Activated CD8-positive, alpha-beta memory T cell treated with anti-CD3 and anti-CD28 coated beads for 1 hour (primary cell): ENCODE measurements around the gene ABHD6.
"Not testable (repeated sequence)": the region's sequence is repeated elsewhere in the genome, so short reads cannot be mapped to it uniquely, and the experiment has no call there.

Experiments
- DNase-seq, 2 donors: peaks; one replicate each; pipeline ENCODE4 v3.0.0-alpha.2; 2020; ENCODE audit warnings: low read depth in 1 of 2; ENCODE audit errors: extremely low read depth in 1 of 2

The ABHD6 gene

GRCh38 chr3:58209933-58210332 lies 27.7 kb upstream of the ABHD6 start:
- DNase-seq, result no peak

GRCh38 chr3:58210761-58211460 lies 26.7 kb upstream of the ABHD6 start, which contains the start of gene DNASE1L3:
DNASE1L3 (minus strand) TSS chr3:58210972; CDS start chr3:58210906, 66 bp downstream.
- no peak for DNase-seq

GRCh38 chr3:58214484-58215316 lies 22.9 kb upstream of the ABHD6 start:
- no peak for DNase-seq

GRCh38 chr3:58215317-58216025 lies 22.1 kb upstream of the ABHD6 start:
- DNase-seq, result no peak

DNA sequence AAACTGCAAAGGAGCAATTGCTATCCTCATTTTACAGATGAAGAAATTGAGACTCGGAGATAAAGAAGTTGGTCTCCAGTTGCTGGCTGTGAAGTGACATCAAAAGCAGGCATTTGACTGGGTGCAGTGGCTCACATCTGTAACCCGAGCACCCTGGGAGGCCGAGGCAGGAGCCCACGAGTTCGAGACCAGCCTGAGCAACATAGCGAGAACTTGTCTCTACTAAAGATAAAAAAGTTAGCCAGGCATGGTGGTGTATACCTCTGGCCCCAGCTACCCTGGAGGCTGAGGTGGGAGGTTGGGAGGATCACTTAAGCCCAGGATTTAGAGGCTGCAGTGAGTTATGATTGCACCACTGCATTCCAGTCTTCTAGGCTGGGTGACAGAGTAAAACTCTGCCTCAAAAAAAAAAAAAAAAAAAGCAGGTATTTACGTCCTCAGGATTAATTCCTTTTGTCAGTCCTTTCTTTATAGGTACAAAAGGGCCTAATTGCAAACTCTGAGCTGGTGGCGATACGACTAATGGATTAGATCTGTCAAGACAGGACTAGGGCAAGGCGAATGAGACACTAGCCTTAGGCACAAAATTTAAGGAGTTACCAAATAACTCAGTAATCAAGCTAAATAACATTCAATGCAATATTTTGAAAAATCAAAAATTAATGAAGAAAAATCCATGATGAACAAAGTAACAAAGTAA lies 20.9 kb upstream of the ABHD6 start:
- DNase-seq, result no peak

- DNase-seq, result peak; percentile 20 to 25
Measured at GRCh38 chr3:58217209-58217811, 20.3 kb upstream of the ABHD6 start.

- DNase-seq, result no peak
Measured at GRCh38 chr3:58218904-58219303, 18.7 kb upstream of the ABHD6 start.

DNA sequence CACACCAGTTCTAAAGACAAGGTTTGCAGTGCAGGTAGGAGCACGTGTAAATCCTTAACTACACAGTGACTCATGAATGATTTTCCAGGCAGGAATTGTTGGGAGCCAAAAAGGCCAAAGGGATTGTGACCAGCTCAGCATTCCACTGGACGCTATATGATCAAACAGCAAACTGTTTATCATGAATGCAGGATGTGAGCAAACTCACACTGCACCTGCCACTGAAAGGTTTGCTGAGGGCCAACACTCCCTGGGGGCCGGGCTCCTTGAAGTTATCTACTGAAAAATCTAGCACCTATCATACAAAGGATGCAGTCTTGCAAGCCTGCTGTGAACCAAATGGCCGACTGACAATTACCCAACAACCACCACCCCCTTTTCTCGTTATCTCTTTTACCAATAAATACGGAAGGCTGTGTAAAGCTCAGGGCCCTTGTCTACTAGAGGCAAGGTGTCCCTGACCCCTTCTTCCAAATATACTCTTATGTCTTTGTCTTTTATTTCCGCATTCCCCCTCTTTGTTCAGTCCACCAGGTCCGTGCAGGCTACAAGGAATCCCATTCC lies 15.3 kb upstream of the ABHD6 start:
- no peak for DNase-seq

- DNase-seq, result no peak
Measured at GRCh38 chr3:58223855-58224254, 13.7 kb upstream of the ABHD6 start.

GRCh38 chr3:58227933-58228332 lies 9.7 kb upstream of the ABHD6 start:
- not testable (repeated sequence) for DNase-seq

DNA sequence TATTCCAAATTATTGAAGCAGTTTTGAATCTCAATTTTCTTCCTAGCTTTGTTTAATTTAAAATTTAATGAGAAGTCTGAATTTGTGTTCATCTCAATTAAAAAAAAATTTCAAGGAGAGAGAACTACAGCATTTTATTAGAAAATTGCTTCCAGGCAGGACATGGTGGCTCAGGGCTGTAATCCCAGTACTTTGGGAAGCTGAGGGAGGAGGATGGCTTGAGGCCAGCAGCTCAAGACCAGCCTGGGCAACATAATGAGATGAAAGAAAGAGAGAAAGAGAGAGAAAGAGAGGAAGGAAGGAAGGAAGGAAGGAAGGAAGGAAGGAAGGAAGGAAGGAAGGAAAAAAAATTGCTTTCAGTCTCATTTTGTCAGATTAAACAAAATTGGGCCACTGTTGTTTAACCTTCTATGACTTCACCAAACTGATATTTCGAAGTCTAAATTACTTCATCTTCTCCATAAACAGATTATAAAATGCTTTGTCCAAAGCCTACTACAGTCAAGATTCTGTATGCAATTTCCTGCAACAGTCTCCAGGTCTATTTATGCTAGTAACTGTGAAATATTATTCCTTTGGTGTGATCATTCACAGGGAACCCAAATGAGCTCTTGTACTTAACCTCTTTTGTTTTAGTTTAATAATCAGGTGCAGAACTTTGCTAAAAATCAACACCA lies 6.6 kb upstream of the ABHD6 start:
- no peak for DNase-seq

GRCh38 chr3:58231666-58232065 lies 5.9 kb upstream of the ABHD6 start:
- no peak for DNase-seq

GRCh38 chr3:58234516-58234931 lies 3.1 kb upstream of the ABHD6 start:
- no peak for DNase-seq

DNA sequence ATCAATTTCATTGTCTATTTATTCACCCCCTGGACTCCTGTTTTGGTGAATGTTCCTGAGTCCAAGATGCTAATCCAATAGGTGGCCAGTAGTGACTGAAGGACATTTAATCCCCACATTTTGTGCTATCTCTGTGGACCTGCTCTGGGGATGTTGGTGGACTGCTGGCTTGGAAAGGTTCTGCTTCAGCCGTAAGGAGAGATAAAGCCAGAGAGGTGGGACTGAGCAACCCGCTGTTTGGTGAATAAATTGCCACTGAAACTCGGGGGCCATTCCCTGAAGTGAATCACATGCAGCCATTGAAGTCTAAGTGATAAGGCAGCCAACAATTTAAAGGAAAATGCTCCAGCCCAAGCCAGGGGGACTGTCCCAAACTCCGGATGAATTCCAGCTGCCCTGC lies 1.6 kb upstream of the ABHD6 start:
- no peak for DNase-seq

GRCh38 chr3:58236527-58237237 lies 910 bp upstream of the ABHD6 start:
- no peak for DNase-seq

GRCh38 chr3:58237941-58238681 lies 519 bp downstream of the ABHD6 start:
- DNase-seq, result peak; percentile 38 to 43

DNA sequence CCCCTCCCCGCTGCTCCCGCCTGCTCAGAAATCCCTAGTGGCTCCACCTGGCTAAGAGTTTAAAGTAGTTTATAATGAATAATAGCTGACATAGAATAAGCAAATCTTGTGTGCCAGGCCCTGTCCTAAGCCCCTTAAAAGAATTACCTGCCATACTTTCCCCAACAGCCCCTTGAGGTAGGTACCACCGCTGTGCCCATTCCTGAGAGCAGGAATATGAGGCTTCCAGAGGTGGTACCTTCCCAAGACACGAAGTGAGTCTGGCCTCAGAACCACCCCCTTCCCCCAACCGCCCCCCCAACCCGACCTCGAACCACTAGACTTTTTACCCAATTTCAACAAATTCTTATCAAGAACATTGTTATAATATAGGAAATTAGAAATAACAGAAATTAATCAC lies 1.2 kb downstream of the ABHD6 start:
- no peak for DNase-seq

DNA sequence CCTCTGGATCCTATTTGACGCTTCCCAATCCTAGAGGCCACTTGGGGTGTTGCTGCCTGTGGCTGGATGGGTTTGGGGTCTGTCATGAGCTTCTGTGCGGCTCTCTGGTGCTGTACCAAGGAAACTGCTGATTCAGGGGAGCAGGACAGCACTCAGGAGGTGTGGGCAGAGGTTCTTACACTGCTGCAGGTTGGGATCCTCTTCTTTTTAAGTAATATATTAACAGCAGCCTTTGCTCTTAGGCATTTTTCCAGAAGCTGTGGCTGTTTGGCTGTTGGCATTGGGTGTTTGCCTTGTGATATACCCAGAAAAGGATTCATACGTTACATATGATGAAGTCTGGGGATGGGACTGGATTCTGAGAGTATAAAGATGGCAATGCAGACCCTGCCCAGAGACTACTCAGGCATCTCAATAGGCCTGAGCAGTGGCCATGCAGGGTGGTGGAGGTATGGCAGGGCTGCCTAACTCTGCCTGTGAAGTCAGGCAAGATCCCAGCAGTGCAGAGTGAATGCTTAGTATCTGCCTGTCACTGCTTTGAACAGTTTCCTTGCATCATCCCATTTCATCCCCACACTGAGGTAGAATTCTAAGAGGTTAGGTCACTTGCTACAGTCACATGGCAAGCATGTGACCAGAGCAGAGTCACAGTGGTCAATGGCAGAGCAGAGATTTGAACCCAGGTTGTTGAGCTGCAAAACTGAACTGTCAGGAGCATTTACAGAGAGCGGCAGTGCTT lies 3.9 kb downstream of the ABHD6 start:
- DNase-seq, result no peak
